GM10266 (cell line): ENCODE results near the gene SCN5A.

Experiments used
- DNase-seq: peaks from one replicate; pipeline ENCODE4 v3.0.0; 2012; ENCODE audit errors: extremely low spot score
- CTCF ChIP-seq: IDR thresholded peaks from 2 replicates; pipeline ENCODE4 v1.5.1; 2012; ENCODE audit warnings: mild to moderate bottlenecking, low read depth; ENCODE audit not compliant: control insufficient read depth, insufficient read depth; ENCODE audit errors: missing control alignments

The SCN5A gene

DNA sequence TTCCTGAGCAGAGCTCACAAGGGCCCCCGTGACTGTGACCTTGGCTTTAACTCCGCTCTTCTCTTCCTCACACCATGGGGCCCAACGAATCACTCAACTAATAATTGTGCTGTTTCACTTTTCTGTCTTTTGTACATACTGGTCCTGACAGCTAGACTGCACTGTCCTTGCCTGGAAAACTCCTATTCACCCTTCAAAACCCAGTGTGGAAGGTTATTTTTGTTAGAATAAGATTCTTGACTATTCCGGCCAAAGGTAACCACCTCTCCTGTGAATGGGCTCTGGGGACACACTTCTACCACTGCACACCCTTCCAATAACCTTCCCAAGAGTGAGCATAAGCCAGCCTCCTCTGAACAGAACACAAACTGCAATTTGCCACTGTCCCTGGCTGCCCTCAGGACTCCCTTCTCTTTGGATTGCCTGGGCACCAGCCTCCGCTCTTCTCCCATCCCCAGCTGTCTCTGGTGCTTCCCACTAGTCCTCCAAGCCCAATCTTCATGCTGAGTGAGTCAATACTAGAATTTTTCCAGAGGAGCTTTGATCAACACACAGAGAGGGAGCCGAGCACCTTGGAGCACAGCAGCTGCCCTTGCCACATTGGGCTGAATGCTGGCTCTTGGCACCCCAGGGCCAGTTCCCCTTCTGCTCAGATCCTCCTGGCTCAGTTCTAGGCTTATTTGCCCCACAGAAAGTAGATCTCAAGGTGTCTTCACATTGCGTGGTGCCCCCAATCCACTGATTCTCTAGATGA lies 2.1 kb downstream of the SCN5A start:
- no peak for TF ChIP-seq CTCF
- no peak for DNase-seq

DNA sequence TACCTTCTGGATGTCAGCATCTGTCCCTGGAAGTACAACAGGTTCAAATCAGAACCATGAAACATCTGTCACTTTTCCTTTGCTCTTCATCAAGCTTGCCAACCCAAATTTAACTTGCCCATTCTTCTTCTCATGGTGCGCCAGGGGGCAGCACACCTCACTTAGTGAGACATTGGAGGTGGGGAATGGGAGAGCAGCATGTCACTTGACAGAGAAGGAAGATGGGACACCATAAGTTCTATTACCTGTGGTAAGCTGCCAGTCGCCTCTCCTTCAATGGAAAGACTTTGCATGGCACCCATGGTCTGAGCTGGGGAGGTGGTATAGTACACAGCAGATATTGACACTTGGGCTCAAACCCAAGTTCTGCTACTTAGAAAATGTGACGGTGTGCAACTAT lies 2.9 kb downstream of the SCN5A start:
- TF ChIP-seq CTCF = peak; percentile 62
- no peak for DNase-seq

DNA sequence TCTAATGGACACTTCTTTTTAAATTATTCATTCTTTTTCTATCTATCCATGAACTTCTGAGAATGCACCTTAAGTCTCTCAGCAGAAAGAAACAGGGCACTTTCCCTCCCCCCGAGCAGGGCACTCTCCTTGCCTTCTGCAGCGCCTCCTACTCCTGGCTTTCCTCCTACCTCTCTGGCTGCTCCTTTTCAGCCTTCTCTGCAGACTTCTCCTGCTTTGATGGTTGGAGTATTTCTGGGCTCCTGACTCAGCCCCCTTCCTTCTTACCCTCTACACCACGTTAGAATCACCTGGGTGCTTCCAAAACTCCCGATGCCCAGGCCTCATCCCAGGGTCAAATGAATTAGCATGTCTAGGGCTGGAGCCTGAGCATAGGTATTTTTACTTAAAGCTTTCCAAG lies 3.4 kb downstream of the SCN5A start:
- no peak for TF ChIP-seq CTCF
- DNase-seq = no peak

DNA sequence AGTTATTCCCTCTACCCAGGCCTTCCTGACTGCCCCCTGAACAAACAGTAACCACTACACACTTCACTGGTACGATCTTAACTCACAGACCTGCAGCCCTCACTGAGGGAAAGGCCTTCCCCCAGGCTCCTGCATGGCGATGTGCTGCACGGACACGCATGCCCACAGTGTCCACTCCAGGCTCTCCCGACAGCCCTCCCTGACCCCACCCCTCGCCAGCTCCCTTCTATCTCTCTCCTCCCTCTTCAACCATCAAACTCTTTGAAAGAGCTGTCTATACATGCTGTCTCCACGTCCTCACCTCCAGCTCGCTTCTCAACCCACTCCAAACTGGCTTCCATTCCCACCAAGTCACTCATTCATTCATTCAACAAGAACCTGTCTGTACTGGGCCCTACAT lies 3.9 kb downstream of the SCN5A start:
- no peak for TF ChIP-seq CTCF
- DNase-seq = no peak

- TF ChIP-seq CTCF = no peak
- no peak for DNase-seq
Measured at GRCh38 chr3:38645076-38645475, 4.4 kb downstream of the SCN5A start.

DNA sequence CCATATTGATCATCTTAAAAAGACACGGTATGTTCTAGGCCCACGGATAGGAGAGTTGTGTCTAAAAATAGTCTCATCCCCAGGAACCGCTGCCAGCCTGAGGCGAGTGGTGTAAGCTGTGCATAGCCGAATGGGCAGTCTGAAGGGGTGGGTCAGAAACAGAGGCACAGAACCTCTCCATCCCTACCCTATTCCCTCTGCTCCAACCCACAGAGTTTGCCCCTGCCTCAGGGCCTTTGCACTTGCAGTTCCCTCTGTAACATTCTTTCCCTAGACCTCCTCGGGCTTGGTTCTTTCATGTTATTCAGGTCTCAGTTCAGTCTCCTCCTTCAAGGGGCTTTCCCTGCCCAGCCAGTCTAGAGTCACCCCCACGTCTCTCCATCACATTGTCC lies 4.8 kb downstream of the SCN5A start:
- no peak for DNase-seq
- TF ChIP-seq CTCF = no peak

GRCh38 chr3:38644016-38644661 lies 5.3 kb downstream of the SCN5A start:
- DNase-seq = no peak
- TF ChIP-seq CTCF = no peak
